Measurements from ENCODE around the gene ZP2. TPM values are rescaled to one million over a fixed set of nuclear protein-coding genes. Genes with fewer than 3 reads are reported as not detected.
"Not testable (repeated sequence)": the region's sequence is repeated elsewhere in the genome, so short reads cannot be mapped to it uniquely, and the experiment has no call there.

The ZP2 gene
- total RNA-seq = not detected in 2 replicates

DNA sequence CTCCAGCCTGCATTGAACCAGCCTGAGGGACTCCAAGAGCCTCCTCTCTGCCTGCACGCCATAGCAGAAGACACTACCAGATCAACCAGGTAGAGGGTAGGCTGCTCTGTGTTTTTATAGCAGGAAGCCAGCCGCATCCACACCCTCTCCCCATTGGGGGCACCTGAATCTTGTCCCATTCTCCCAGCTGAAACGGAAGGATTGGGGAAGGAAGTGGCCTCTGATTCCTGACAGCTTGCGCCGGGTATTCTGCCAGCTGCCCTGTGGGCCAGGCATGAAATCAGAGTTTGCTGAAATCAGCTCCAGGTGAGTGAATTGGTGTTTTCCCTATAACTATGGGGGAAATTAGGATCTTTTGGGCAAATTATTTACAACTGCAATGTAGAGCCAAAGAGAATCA is at the start of gene ZP2:
Gene ZP2 (minus strand): TSS at position 89 of the 400 bp plus-strand sequence. CDS start 27 bp downstream, at position 62.
- H3K9me3 Mint-ChIP-seq = no peaks in the 10 kb centered on the region
- intact Hi-C loops (cut with micrococcal nuclease) = no loop called here
- no peak for DNase-seq
- no peak within 1 kb of the TSS for H3K27ac Mint-ChIP-seq
- H3K4me1 Mint-ChIP-seq = no peaks in the 10 kb centered on the region
- H3K27me3 Mint-ChIP-seq = peaks cover 15% of the 10 kb centered on the region
- H3K4me3 Mint-ChIP-seq = no peak within 1 kb of the TSS
- no peaks in the 10 kb centered on the region for H3K36me3 Mint-ChIP-seq (ENCODE audit: low read depth)

DNA sequence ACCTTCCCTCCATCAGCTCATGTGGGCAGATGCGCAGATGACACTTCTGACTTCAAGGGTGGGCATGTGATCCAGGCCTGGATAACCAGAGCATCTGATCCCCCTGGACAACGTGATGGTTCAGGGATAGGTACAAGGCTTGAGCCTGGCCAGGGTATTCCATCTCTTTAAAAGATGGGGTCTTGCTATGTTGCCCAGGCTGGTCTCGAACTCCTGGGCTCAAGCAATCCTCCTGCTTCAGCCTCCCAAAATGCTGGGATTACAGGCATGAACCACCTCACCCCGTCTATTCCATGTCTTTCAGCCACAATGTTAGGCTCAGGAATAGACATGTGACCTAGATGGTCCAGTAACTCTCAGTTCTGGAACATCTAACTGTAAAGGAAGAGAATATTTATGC is 45.9 kb upstream of the ZP2 start:
- intact Hi-C loops (cut with micrococcal nuclease) = no loop called here
- H3K27me3 Mint-ChIP-seq = peaks cover 4% of the 10 kb centered on the region
- no peak overlapping the region for H3K27ac Mint-ChIP-seq
- no peaks in the 10 kb centered on the region for H3K9me3 Mint-ChIP-seq
- H3K4me1 Mint-ChIP-seq = no peaks in the 10 kb centered on the region
- no peaks in the 10 kb centered on the region for H3K36me3 Mint-ChIP-seq (ENCODE audit: low read depth)
- H3K4me3 Mint-ChIP-seq = no peak overlapping the region
- no peak for DNase-seq

- intact Hi-C loops (cut with micrococcal nuclease) = no loop called here
- Mint-ChIP-seq H3K4me1 (no peaks in the 10 kb centered on the region), H3K9me3 (no peaks in the 10 kb centered on the region), H3K4me3 (no peak overlapping the region), H3K27me3 (peaks cover 4% of the 10 kb centered on the region), H3K27ac (no peak overlapping the region), H3K36me3 (ENCODE audit: low read depth) (no peaks in the 10 kb centered on the region)
- no peak for DNase-seq
These were observed 45.3 kb upstream of the ZP2 start for GRCh38 chr16:21256636-21257035.

GRCh38 chr16:21253470-21253869 is 42.1 kb upstream of the ZP2 start:
- intact Hi-C loops (cut with micrococcal nuclease) = no loop called here
- H3K9me3 Mint-ChIP-seq = no peaks in the 10 kb centered on the region
- H3K4me3 Mint-ChIP-seq = no peak overlapping the region

DNA sequence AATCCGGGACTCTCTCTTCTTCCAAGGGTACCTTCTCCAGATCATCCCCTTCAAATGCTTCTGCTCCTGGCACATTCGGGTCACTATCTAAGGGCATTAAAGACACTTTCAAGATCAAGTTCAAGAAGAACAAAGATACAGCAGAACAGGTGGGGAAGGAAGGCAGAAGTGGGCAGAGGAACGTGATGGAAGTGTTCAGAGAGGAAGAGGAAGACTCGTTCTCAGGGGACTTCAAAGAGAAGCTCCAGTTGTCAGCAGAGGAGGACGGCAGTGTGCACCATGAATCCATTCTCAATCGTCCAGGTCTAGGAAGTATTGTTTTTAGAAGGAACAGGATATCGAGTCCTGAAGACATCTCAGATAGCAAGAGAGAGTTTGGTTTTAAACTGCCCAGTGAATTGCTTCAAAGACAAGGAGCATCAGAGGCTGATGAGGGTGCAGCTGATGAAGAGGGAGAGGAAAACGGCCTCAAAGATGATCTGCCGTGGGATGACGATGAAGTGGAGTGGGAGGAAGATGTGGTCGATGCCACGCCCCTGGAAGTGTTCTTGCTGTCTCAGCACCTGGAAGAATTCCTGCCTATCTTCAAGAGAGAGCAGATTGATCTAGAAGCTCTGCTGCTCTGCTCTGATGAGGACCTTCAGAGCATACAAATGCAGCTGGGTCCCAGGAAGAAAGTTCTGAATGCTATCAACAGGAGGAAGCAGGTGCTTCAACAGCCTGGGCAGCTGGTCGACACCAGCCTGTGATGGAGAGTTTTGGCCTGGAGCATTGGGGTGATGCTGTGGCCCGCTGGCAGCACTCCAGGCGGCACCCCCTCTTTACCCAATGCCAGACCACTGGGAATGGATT is 38.9 kb upstream of the ZP2 start:
- H3K27ac Mint-ChIP-seq = no peak overlapping the region
- H3K36me3 Mint-ChIP-seq (ENCODE audit: low read depth) = no peaks in the 10 kb centered on the region
- DNase-seq = no peak
- intact Hi-C loops (cut with micrococcal nuclease) = no loop called here
- no peak overlapping the region for H3K4me3 Mint-ChIP-seq
- H3K9me3 Mint-ChIP-seq = no peaks in the 10 kb centered on the region
- peaks cover 11% of the 10 kb centered on the region for H3K27me3 Mint-ChIP-seq
- H3K4me1 Mint-ChIP-seq = no peaks in the 10 kb centered on the region

More at GRCh38 chr16:21253470-21253869, 42.1 kb upstream of the ZP2 start:
- peaks cover 4% of the 10 kb centered on the region for H3K27me3 Mint-ChIP-seq
- no peak overlapping the region for H3K27ac Mint-ChIP-seq
- no peaks in the 10 kb centered on the region for H3K4me1 Mint-ChIP-seq
- no peaks in the 10 kb centered on the region for H3K36me3 Mint-ChIP-seq (ENCODE audit: low read depth)
- no peak for DNase-seq

GRCh38 chr16:21248179-21248578 is 36.8 kb upstream of the ZP2 start:
- H3K27ac Mint-ChIP-seq; DNase-seq; H3K4me3 Mint-ChIP-seq; H3K36me3 Mint-ChIP-seq (ENCODE audit: low read depth); H3K4me1 Mint-ChIP-seq; intact Hi-C loops (cut with micrococcal nuclease); H3K9me3 Mint-ChIP-seq: not testable (repeated sequence)
- peaks cover 11% of the 10 kb centered on the region for H3K27me3 Mint-ChIP-seq

DNA sequence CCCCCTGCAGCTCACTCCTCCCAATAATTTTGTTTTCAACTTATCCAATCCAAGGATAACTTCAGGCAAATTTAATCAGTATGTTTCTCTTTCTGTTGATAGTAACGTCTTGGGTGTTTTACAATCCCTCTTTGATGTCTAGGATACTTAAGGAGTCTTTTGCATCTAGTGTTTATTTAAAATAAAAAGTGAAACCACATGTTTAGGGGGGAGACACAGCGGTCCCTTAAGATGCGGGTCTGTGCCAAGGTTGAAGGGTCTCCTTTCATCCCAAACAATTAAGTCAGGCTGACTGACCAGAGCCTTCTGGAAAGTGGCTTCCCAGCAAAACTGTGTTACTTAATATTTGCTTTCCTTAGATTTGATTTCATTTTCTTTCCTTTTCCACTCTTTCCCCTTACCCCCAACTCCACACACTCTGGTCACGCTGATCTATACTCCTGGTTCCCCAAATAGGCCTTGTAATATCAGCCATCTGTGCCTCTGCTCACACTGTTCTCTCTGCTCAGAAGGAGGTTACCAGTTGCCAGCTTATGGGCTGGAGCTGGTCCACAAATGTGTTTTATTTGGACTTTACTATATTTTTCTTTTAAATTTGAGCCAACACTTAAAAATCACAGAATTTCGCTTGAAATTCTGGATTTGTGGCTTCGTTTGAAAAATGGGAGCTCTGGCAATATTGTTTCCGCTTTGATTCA is 33.3 kb upstream of the ZP2 start:
- Mint-ChIP-seq H3K27ac (no peak overlapping the region), H3K9me3 (no peaks in the 10 kb centered on the region), H3K4me1 (no peaks in the 10 kb centered on the region), H3K27me3 (peaks cover 13% of the 10 kb centered on the region), H3K36me3 (ENCODE audit: low read depth) (no peaks in the 10 kb centered on the region), H3K4me3 (no peak overlapping the region)
- DNase-seq = no peak
- intact Hi-C loops (cut with micrococcal nuclease) = no loop called here

- no peak overlapping the region for H3K4me3 Mint-ChIP-seq
- intact Hi-C loops (cut with micrococcal nuclease) = no loop called here
- H3K27ac Mint-ChIP-seq = no peak overlapping the region
- H3K4me1 Mint-ChIP-seq = no peaks in the 10 kb centered on the region
- peaks cover 15% of the 10 kb centered on the region for H3K27me3 Mint-ChIP-seq
- H3K9me3 Mint-ChIP-seq = no peaks in the 10 kb centered on the region
- no peak for DNase-seq
- H3K36me3 Mint-ChIP-seq (ENCODE audit: low read depth) = no peaks in the 10 kb centered on the region
These were observed 31.4 kb upstream of the ZP2 start for GRCh38 chr16:21242756-21243155.

DNA sequence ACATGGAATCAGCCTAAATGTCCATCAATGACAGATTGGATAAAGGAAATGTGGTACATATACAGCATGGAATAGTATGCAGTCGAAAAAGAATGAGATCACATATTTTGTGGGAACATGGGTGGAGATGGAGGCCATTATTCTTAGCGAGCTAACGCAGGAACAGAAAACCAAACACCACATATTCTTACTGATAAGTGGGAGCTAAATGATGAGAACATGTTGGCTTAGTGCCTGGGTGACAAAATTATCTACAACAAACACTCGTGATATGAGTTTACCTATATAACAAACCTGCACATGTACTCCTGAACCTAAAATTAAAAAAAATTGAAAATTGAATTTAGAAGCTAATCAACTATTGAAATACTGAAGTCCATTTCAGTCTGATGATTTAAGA is 28.3 kb upstream of the ZP2 start:
- H3K4me1 Mint-ChIP-seq = no peaks in the 10 kb centered on the region
- H3K4me3 Mint-ChIP-seq = no peak overlapping the region
- intact Hi-C loops (cut with micrococcal nuclease) = no loop called here
- no peak for DNase-seq
- peaks cover 3% of the 10 kb centered on the region for H3K9me3 Mint-ChIP-seq
- H3K27ac Mint-ChIP-seq = no peak overlapping the region
- H3K36me3 Mint-ChIP-seq (ENCODE audit: low read depth) = no peaks in the 10 kb centered on the region
- H3K27me3 Mint-ChIP-seq = peaks cover 13% of the 10 kb centered on the region

- intact Hi-C loops (cut with micrococcal nuclease) = no loop called here
These were observed 25.5 kb upstream of the ZP2 start for GRCh38 chr16:21236831-21237230.

DNA sequence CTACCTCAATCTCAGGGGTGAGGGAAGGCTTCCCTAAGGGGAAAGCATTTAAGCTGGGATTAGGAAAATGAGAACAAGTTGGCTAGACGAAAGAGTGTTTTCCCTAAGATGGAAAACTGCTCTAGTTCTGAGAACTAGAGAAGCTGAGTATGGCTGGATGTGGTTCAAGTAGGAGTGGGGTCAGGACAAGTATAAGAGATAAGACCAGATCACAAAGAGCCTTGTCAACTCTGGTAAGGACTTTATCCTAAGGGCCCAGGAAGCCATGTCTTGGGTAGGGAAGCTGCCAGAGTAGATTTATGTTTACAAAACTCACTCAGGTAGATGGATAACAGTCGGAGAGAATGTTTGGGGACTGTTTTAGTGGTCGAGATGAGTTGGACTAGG is 23.8 kb upstream of the ZP2 start:
- DNase-seq = no peak
- Mint-ChIP-seq H3K27me3 (peaks cover 25% of the 10 kb centered on the region), H3K4me3 (no peak overlapping the region), H3K9me3 (peaks cover 3% of the 10 kb centered on the region), H3K4me1 (no peaks in the 10 kb centered on the region), H3K36me3 (ENCODE audit: low read depth) (no peaks in the 10 kb centered on the region), H3K27ac (no peak overlapping the region)
- intact Hi-C loops (cut with micrococcal nuclease) = no loop called here

More at GRCh38 chr16:21236831-21237230, 25.5 kb upstream of the ZP2 start:
- Mint-ChIP-seq H3K36me3 (ENCODE audit: low read depth) (no peaks in the 10 kb centered on the region), H3K4me3 (no peak overlapping the region), H3K27ac (no peak overlapping the region), H3K9me3 (peaks cover 3% of the 10 kb centered on the region), H3K4me1 (no peaks in the 10 kb centered on the region), H3K27me3 (peaks cover 18% of the 10 kb centered on the region)
- no peak for DNase-seq

DNA sequence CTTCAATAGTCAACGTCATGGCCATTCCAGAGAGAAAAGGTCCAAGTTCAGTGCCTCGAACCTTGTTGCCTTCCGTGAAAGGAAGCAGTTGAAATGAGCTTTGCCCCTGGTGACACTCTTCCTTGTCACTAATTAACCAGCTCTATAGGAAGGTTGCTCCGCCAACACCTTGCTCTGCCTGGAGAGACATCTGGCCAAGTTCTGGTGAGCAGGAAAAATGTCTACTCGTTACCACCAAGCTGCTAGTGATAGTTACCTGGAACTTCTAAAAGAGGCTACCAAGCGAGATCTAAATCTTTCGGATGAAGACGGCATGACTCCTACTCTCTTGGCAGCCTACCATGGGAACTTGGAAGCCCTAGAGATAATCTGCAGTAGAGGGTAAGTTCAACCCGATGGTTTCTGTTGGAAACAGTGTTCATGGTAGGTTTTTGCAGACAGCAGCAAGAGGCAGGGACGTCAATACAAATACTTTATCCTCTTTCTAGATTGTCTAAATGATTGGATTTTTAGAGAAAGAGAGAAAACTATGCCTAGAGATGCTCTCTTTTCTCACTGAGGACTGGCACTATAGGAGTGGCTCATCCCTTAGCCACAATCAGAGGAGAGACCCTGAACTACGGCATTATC is 22.3 kb upstream of the ZP2 start, which contains the start of gene ANKS4B:
Gene ANKS4B (plus strand): TSS at position 179 of the 630 bp plus-strand sequence. CDS start 39 bp downstream, at position 218.
- Mint-ChIP-seq H3K36me3 (ENCODE audit: low read depth) (no peaks in the 10 kb centered on the region), H3K27me3 (peaks cover 28% of the 10 kb centered on the region), H3K4me1 (no peaks in the 10 kb centered on the region), H3K4me3 (no peak within 1 kb of the TSS), H3K27ac (no peak within 1 kb of the TSS), H3K9me3 (peaks cover 3% of the 10 kb centered on the region)
- intact Hi-C loops (cut with micrococcal nuclease) = no loop called here
- no peak for DNase-seq

- H3K4me3 Mint-ChIP-seq = no peak overlapping the region
- H3K27me3 Mint-ChIP-seq = peaks cover 33% of the 10 kb centered on the region
- no peak overlapping the region for H3K27ac Mint-ChIP-seq
- no peak for DNase-seq
- no peaks in the 10 kb centered on the region for H3K4me1 Mint-ChIP-seq
- intact Hi-C loops (cut with micrococcal nuclease) = no loop called here
- peaks cover 3% of the 10 kb centered on the region for H3K9me3 Mint-ChIP-seq
- H3K36me3 Mint-ChIP-seq (ENCODE audit: low read depth) = no peaks in the 10 kb centered on the region
These were observed 21.7 kb upstream of the ZP2 start for GRCh38 chr16:21233045-21233520.

DNA sequence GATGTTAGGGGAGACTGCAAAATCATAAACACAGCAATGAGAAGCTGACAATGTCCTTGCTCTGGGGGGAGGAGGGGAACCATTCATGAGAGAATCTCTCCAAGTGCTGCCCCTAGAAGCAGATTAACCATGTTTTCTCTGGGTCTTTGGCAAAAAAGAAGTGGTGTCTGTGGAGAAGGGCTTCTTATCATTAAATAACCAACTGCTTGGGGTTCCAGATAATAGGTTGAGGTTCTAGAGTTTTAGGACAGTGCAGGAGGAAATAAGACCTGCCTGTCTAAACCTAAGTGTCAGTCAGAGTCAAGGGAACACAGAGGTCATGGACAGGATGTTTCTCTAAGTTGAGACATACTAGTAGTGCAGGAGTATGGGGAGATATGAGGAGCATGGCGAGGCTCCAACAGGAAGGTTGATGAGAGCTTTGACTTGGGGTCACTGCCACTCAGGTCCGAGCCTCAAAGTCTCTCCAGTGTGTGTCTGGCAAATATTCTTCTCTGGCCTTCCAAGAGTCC is 17.0 kb upstream of the ZP2 start:
- no peaks in the 10 kb centered on the region for H3K9me3 Mint-ChIP-seq
- intact Hi-C loops (cut with micrococcal nuclease) = no loop called here
- peaks cover 4% of the 10 kb centered on the region for H3K4me1 Mint-ChIP-seq
- H3K27ac Mint-ChIP-seq = no peak overlapping the region
- no peaks in the 10 kb centered on the region for H3K36me3 Mint-ChIP-seq (ENCODE audit: low read depth)
- no peak for DNase-seq
- H3K4me3 Mint-ChIP-seq = no peak overlapping the region
- H3K27me3 Mint-ChIP-seq = peaks cover 40% of the 10 kb centered on the region
